Neural crest cell (in vitro differentiated cells): ENCODE measurements around the gene DDX31. TPM values are rescaled to one million over a fixed set of nuclear protein-coding genes. Genes with fewer than 3 reads are reported as not detected.

ENCODE experiments used
- DNase-seq: peaks from one replicate; pipeline ENCODE4 v3.0.0; 2021; ENCODE audit warnings: low read depth, mixed read lengths, low spot score
- H3K27ac Mint-ChIP-seq: one replicate; pipeline ENCODE4 v1.8.0; 2021; ENCODE audit warnings: mild to moderate bottlenecking, mixed read lengths; ENCODE audit not compliant: unreplicated experiment
- H3K27me3 Mint-ChIP-seq: 2 replicates; pipeline ENCODE4 v1.8.0; 2021; ENCODE audit warnings: low read depth, mild to moderate bottlenecking, mixed read lengths
- H3K36me3 Mint-ChIP-seq: 2 replicates; pipeline ENCODE4 v1.8.0; 2021; ENCODE audit warnings: low read depth, mild to moderate bottlenecking, mixed read lengths
- H3K4me1 Mint-ChIP-seq: 2 replicates; pipeline ENCODE4 v1.8.0; 2021; ENCODE audit warnings: mixed read lengths
- H3K4me3 Mint-ChIP-seq: one replicate; pipeline ENCODE4 v1.8.0; 2021; ENCODE audit warnings: mild to moderate bottlenecking, mixed read lengths
- H3K9me3 Mint-ChIP-seq: 2 replicates; pipeline ENCODE4 v1.8.0; 2021; ENCODE audit warnings: mixed read lengths
- total RNA-seq: library from RNA; stranded (reverse); gene quantifications from 2 replicates; pipeline ENCODE4 v1.2.1, GENCODE V29; 2021
- TF ChIP-seq, protein P1 (sequence below): fragments of 200-600 bp; sonication (generic); conservative IDR thresholded peaks from 2 replicates; pipeline ENCODE4 v1.5.0; 2021; ENCODE audit warnings: antibody characterized with exemption, mild to moderate bottlenecking

The DDX31 gene
- total RNA-seq, 1 donor from 2014 or later = 20.9 TPM

DNA sequence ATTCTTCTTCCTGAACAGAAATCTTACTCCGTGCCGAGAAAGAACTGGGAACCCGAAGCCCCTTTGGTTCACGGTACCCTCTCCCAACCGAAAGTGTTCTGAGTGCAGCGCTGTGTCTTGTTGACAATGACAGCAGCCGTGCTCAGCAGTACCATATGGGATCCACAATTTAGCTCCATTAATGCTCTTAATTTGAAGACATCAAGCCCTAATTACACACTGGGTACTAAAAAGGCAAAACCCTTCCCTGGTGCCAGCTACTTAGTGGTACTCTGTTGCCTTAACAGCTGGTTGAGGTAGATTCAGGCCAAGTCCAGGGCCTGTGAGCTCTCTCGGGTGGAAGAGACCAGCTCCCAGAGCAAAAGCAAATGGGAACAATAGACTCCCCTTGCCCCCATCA lies 24.5 kb downstream of the DDX31 start:
- H3K4me3 Mint-ChIP-seq = no peak overlapping the region
- TF ChIP-seq, protein P1, sequence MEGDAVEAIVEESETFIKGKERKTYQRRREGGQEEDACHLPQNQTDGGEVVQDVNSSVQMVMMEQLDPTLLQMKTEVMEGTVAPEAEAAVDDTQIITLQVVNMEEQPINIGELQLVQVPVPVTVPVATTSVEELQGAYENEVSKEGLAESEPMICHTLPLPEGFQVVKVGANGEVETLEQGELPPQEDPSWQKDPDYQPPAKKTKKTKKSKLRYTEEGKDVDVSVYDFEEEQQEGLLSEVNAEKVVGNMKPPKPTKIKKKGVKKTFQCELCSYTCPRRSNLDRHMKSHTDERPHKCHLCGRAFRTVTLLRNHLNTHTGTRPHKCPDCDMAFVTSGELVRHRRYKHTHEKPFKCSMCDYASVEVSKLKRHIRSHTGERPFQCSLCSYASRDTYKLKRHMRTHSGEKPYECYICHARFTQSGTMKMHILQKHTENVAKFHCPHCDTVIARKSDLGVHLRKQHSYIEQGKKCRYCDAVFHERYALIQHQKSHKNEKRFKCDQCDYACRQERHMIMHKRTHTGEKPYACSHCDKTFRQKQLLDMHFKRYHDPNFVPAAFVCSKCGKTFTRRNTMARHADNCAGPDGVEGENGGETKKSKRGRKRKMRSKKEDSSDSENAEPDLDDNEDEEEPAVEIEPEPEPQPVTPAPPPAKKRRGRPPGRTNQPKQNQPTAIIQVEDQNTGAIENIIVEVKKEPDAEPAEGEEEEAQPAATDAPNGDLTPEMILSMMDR = no peak
- H3K4me1 Mint-ChIP-seq = no peaks in the 10 kb centered on the region
- no peak overlapping the region for H3K27ac Mint-ChIP-seq
- no peaks in the 10 kb centered on the region for H3K27me3 Mint-ChIP-seq
- no peaks in the 10 kb centered on the region for H3K9me3 Mint-ChIP-seq
- H3K36me3 Mint-ChIP-seq = peaks cover 10% of the 10 kb centered on the region
- no peak for DNase-seq

DNA sequence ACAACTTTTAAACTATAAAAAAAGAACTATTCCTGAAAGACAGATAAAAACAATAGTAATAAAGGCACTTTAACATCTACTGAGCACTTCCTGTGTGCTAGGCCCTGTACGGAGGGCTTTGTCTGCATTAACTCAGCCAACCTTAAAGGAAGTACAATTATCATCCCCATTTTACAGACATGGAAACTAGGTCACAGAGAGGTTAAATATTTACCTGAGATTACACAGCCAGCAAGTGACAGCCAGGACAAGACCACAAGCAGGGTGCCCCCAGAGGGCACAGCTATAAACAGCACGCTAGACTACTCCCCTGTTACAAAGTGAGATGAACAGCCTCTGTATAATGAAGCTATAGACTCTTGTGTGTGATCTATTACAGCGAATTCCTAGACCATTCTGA lies 25.5 kb downstream of the DDX31 start:
- H3K4me3 Mint-ChIP-seq = no peak overlapping the region
- H3K4me1 Mint-ChIP-seq = no peaks in the 10 kb centered on the region
- no peaks in the 10 kb centered on the region for H3K9me3 Mint-ChIP-seq
- no peak overlapping the region for H3K27ac Mint-ChIP-seq
- peaks cover 10% of the 10 kb centered on the region for H3K36me3 Mint-ChIP-seq
- DNase-seq = no peak
- H3K27me3 Mint-ChIP-seq = no peaks in the 10 kb centered on the region
- TF ChIP-seq, protein P1 = peak; percentile 35

DNA sequence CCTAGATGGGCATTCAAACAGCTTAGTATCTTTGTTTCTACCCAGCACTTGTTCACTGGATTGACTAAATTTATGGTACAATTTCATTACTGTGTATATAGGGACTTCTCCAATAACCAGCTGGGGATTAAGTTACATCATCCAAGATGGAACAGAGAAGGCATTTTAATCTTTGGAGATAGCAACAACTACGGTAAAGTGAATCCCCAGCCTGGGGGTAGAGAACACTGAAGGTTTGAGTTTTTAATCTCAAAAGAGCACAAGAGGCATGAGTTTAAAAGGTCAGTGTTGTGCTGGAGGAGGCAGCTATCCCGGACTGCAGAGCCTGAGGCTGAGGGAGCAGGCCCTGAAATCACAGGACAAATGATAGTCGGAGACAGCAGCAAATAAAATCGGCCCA lies 28.6 kb downstream of the DDX31 start:
- DNase-seq = no peak
- Mint-ChIP-seq H3K9me3 (no peaks in the 10 kb centered on the region), H3K4me1 (no peaks in the 10 kb centered on the region), H3K36me3 (peaks cover 15% of the 10 kb centered on the region), H3K27me3 (no peaks in the 10 kb centered on the region), H3K4me3 (no peak overlapping the region), H3K27ac (no peak overlapping the region)
- TF ChIP-seq, protein P1 = no peak

DNA sequence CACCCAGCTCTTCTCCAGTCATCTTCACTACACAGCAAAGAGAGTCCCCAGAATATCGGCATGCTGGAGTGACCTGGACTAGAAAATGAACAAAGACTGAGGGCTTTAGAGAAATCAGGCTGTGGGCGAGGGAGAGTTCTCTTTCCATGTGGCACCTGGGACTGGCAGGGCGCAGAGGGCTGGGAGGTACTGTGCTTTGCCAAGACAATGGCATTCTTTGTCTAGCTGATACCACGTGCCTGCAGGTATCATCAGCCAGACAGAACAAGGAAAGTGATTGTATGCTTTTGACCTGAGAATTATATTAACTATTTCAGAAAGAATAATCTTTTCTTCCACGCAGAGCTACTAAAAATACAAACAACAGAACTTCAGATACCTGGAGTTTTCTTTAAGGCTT lies 30.5 kb downstream of the DDX31 start:
- peaks cover 13% of the 10 kb centered on the region for H3K36me3 Mint-ChIP-seq
- no peak overlapping the region for H3K4me3 Mint-ChIP-seq
- H3K9me3 Mint-ChIP-seq = no peaks in the 10 kb centered on the region
- TF ChIP-seq, protein P1 = no peak
- H3K27ac Mint-ChIP-seq = no peak overlapping the region
- no peaks in the 10 kb centered on the region for H3K4me1 Mint-ChIP-seq
- no peaks in the 10 kb centered on the region for H3K27me3 Mint-ChIP-seq
- DNase-seq = no peak

DNA sequence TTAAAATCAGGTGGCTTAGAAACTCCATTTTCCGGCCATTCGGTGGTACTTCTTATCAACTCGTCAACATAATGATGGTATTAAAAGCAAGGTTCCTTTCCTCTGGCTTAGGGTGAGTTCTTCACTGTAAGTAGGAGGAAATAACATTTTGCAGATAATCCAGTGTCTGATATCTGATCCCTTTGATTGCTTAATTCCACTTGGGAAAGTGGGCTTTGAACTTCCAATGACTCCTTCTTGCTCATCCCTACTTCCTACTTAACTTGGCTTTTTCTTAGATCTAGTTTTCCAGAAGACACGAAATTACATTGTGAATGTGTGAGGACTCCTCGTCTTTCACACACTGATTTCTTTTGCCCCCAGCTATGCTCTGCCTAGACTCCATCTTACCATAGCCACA lies 31.5 kb downstream of the DDX31 start:
- Mint-ChIP-seq H3K4me3 (no peak overlapping the region), H3K9me3 (no peaks in the 10 kb centered on the region), H3K27ac (no peak overlapping the region), H3K27me3 (no peaks in the 10 kb centered on the region), H3K4me1 (no peaks in the 10 kb centered on the region), H3K36me3 (peaks cover 8% of the 10 kb centered on the region)
- DNase-seq = no peak
- TF ChIP-seq, protein P1 = no peak

DNA sequence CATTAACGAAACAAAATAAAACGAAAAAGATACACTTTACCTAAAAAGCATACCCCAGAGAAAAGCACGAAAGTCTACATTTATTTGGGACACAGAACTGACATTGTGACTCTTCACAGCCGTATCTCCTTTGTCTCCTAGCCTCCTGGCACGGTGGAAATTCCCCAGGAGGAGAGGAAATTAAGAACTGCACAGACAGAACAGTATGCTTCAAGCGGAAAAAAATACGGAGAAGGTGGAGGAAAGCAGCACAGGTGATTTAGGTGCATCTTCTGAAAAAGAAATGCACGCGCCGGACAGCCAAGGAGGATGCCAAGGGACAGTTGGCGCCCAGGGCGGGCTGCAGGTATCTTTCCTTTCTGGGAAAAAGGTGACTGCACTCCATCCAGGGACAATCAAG lies 32.0 kb downstream of the DDX31 start:
- no peak overlapping the region for H3K27ac Mint-ChIP-seq
- no peak for DNase-seq

More for the DNA sequence above, 32.0 kb downstream of the DDX31 start:
- TF ChIP-seq, protein P1 = no peak
- Mint-ChIP-seq H3K9me3 (no peaks in the 10 kb centered on the region), H3K27me3 (no peaks in the 10 kb centered on the region), H3K4me3 (no peak overlapping the region), H3K36me3 (peaks cover 8% of the 10 kb centered on the region), H3K4me1 (no peaks in the 10 kb centered on the region)
